Right lobe of liver (tissue), 4 donors: Measurements from ENCODE around the gene SH3GL1.

Experiments
- CTCF ChIP-seq, 4 donors: fragments of 200-600 bp in 3 of 4; fragments of 450-650 bp in 1 of 4; IDR thresholded peaks; one replicate each; pipeline versions ENCODE4 v1.5.1 to v1.8.0; 2016 to 2022; ENCODE audit warnings: antibody characterized with exemption in 4 of 4, mild to moderate bottlenecking in 2 of 4
- POLR2A ChIP-seq: fragments of 450-650 bp; IDR thresholded peaks from one replicate; pipeline ENCODE4 v1.6.1; 2017; ENCODE audit warnings: antibody characterized with exemption, mild to moderate bottlenecking
- donor health status: DM: no; HTN: no; CAD: no.
- donor health status: DM: no; HTN: no; CAD: no.
- donor health status: DM: no; HTN: yes; CAD: no.

GRCh38 chr19:4327877-4328242 is 72.5 kb downstream of the SH3GL1 start:
- TF ChIP-seq CTCF (IDR thresholded peaks at IDR 0.05): no peak
- TF ChIP-seq POLR2A: no peak
